K562 (cell line): ENCODE results near the gene ATP5PD. TPM values are rescaled to one million over a fixed set of nuclear protein-coding genes. Genes with fewer than 3 reads are reported as not detected.

Experiments used
- CREB3 ChIP-seq: fragments of 450-650 bp; conservative IDR thresholded peaks from 2 replicates; pipeline ENCODE4 v1.6.1; 2016; ENCODE audit warnings: missing genetic modification characterization, low read depth, mild to moderate bottlenecking, missing compliant biosample characterization, moderate library complexity
- IRF1 ChIP-seq: sonication (generic); formaldehyde crosslinking; IDR thresholded peaks from 2 replicates; pipeline ENCODE4 v1.8.0; 2022; ENCODE audit warnings: missing genetic modification reagents, mild to moderate bottlenecking, borderline replicate concordance
- MCM2 ChIP-seq: fragments of 450-650 bp; IDR thresholded peaks from 2 replicates; pipeline ENCODE4 v1.6.1; 2017; ENCODE audit warnings: low read depth, mild to moderate bottlenecking
- NELFE ChIP-seq: IDR thresholded peaks from 2 replicates; pipeline ENCODE4 v1.6.1; 2011; ENCODE audit warnings: mild to moderate bottlenecking; ENCODE audit not compliant: insufficient read depth, insufficient read length
- SAFB2 ChIP-seq: fragments of 200-400 bp; formaldehyde crosslinking; IDR thresholded peaks from 2 replicates; pipeline ENCODE4 v1.6.1; 2018; ENCODE audit warnings: borderline replicate concordance, low read length, low read depth, moderate library complexity; ENCODE audit not compliant: severe bottlenecking
- SMARCA4 ChIP-seq: fragments of 450-650 bp; IDR thresholded peaks from 2 replicates; pipeline ENCODE4 v1.6.1; 2016
- STAG1 ChIP-seq: sonication (generic); formaldehyde crosslinking; IDR thresholded peaks from 2 replicates; pipeline ENCODE4 v1.5.0; 2020; ENCODE audit warnings: missing genetic modification reagents, borderline replicate concordance
- TCF3 ChIP-seq: sonication (generic); formaldehyde crosslinking; IDR thresholded peaks from 2 replicates; pipeline ENCODE4 v1.4.0; 2020; ENCODE audit warnings: mild to moderate bottlenecking, missing genetic modification reagents
- USF2 ChIP-seq: sonication (generic); formaldehyde crosslinking; IDR thresholded peaks from 2 replicates; pipeline ENCODE4 v1.5.0; 2020; ENCODE audit warnings: missing genetic modification reagents
- ZNF184 ChIP-seq: sonication (generic); formaldehyde crosslinking; IDR thresholded peaks from 2 replicates; pipeline ENCODE4 v1.5.0; 2020; ENCODE audit warnings: missing genetic modification reagents
- ZNF23 ChIP-seq: fragments of 250-450 bp; sonication (Bioruptor Pico); IDR thresholded peaks from 2 replicates; pipeline ENCODE4 v1.4.0; 2020; ENCODE audit warnings: mild to moderate bottlenecking
- ZNF407 ChIP-seq: fragments of 450-650 bp; IDR thresholded peaks from 2 replicates; pipeline ENCODE4 v1.6.1; 2016; ENCODE audit warnings: low read depth
- ZNF644 ChIP-seq: fragments of 200-800 bp; sonication (Bioruptor generic); IDR thresholded peaks from 2 replicates; pipeline ENCODE4 v1.6.1; 2016; ENCODE audit warnings: low read depth, missing genetic modification characterization, missing compliant biosample characterization
- ZNF655 ChIP-seq: fragments of 250-450 bp; sonication (Bioruptor Pico); IDR thresholded peaks from 2 replicates; pipeline ENCODE4 v1.5.0; 2021
- polyA plus RNA-seq, 8 experiments: library from polyadenylated mRNA; depleted of rRNA in 4 of 8; stranded (reverse) in 5 of 8; unstranded in 3 of 8; fragments of >200 nt; fragmentation: Nextera tagmentation in 2 of 8; fragmentation: Illumina TruSeq in 1 of 8; extraction: Ambion mirVana in 2 of 8; extraction: Trizol in 1 of 8; gene quantifications; 2 replicates each; pipeline versions ENCODE4 v1.2.1 to v1.2.3, GENCODE V29; 2011 to 2014; ENCODE audit warnings: inconsistent platforms in 1 of 8, missing spikeins in 1 of 8
- total RNA-seq, 7 experiments: library from RNA; depleted of rRNA in 6 of 7; stranded (reverse); fragments of >200 nt in 6 of 7; fragmentation: Illumina TruSeq in 2 of 7; extraction: Trizol in 2 of 7; gene quantifications; 2 replicates each; pipeline versions ENCODE4 v1.2.1 to v1.2.3, GENCODE V29; 2011 to 2021; ENCODE audit warnings: low replicate concordance in 1 of 7

Gene ATP5PD
- total and polyA plus RNA-seq, 9 of the 15 experiments (the other 6 are each of a cell fraction or from before 2014, with no cell fraction given) = 271 to 828 (median 432) TPM

- peak; percentile 54; the same call in 1 of the 2 replicates for TF ChIP-seq ZNF407
- no peak for TF ChIP-seq NELFE
- no peak for TF ChIP-seq ZNF644 (tag)
- no peak for TF ChIP-seq MCM2
- 0 out of 2 replicates have a peak, but pooled peaks have one; percentile 5 for TF ChIP-seq IRF1
- no peak for TF ChIP-seq STAG1
- no peak for TF ChIP-seq ZNF655
- no peak; the same call in 1 of the 2 replicates for TF ChIP-seq SMARCA4
- TF ChIP-seq CREB3 (tag) = no peak
- TF ChIP-seq ZNF184 (CRISPR knock-in tag) = no peak
- peak; percentile 23; the same call in 1 of the 2 replicates for TF ChIP-seq TCF3 (CRISPR knock-in tag)
- TF ChIP-seq SAFB2 = no peak
- TF ChIP-seq ZNF23 = no peak
- TF ChIP-seq USF2 (CRISPR knock-in tag) = peak; percentile 77
Observed at GRCh38 chr17:75034236-75034908, 12.4 kb downstream of the ATP5PD start (continued).
